Measurements from ENCODE around the gene IPO9.

DNA sequence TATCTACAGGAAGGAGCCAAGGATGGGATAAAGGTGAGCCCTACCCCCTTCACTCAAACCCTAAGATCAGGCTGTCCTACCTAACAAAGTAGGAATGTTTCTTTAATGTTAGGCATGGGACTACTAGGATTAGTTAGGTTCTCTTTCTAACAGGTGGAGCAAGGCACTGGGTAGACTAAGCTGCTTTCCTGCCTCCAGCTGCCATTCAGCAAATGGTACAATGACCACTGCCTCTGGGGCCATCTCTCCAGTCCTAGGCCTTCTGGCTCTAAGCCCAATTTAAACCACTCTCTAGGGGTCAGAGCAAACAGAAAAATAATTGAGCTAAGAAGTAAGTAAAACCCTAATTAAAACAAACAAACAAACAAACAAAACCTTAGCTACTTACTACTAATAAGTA, 15.7 kb upstream of the IPO9 start:
- TF ChIP-seq, protein P1, sequence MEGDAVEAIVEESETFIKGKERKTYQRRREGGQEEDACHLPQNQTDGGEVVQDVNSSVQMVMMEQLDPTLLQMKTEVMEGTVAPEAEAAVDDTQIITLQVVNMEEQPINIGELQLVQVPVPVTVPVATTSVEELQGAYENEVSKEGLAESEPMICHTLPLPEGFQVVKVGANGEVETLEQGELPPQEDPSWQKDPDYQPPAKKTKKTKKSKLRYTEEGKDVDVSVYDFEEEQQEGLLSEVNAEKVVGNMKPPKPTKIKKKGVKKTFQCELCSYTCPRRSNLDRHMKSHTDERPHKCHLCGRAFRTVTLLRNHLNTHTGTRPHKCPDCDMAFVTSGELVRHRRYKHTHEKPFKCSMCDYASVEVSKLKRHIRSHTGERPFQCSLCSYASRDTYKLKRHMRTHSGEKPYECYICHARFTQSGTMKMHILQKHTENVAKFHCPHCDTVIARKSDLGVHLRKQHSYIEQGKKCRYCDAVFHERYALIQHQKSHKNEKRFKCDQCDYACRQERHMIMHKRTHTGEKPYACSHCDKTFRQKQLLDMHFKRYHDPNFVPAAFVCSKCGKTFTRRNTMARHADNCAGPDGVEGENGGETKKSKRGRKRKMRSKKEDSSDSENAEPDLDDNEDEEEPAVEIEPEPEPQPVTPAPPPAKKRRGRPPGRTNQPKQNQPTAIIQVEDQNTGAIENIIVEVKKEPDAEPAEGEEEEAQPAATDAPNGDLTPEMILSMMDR (conservative IDR thresholded peaks at IDR 0.05 in 1 of 2, IDR thresholded peaks at IDR 0.05 in 1 of 2; ENCODE audit: low read depth in 1 of 2, low read length in 2 of 2), result no peak
- TF ChIP-seq EZH2 (IDR thresholded peaks at IDR 0.05; ENCODE audit: low read length, missing control alignments), result no peak
